Stimulated activated CD4-positive, alpha-beta T cell treated with anti-CD3 and anti-CD28 coated beads, Interleukin-4, amount 100 ng/mL, for 48 hours (primary cell): ENCODE results near the gene KIF11.
A peak's percentile ranks its signal among the peaks of the same experiment; 100 is the strongest.
"Not testable (repeated sequence)": the region's sequence is repeated elsewhere in the genome, so short reads cannot be mapped to it uniquely, and the experiment has no call there.

ENCODE experiments used
- DNase-seq, 2 donors: peaks; one replicate each; pipeline ENCODE4 v3.0.0-alpha.2; 2020; ENCODE audit warnings: low read depth in 2 of 2

KIF11 gene

DNA sequence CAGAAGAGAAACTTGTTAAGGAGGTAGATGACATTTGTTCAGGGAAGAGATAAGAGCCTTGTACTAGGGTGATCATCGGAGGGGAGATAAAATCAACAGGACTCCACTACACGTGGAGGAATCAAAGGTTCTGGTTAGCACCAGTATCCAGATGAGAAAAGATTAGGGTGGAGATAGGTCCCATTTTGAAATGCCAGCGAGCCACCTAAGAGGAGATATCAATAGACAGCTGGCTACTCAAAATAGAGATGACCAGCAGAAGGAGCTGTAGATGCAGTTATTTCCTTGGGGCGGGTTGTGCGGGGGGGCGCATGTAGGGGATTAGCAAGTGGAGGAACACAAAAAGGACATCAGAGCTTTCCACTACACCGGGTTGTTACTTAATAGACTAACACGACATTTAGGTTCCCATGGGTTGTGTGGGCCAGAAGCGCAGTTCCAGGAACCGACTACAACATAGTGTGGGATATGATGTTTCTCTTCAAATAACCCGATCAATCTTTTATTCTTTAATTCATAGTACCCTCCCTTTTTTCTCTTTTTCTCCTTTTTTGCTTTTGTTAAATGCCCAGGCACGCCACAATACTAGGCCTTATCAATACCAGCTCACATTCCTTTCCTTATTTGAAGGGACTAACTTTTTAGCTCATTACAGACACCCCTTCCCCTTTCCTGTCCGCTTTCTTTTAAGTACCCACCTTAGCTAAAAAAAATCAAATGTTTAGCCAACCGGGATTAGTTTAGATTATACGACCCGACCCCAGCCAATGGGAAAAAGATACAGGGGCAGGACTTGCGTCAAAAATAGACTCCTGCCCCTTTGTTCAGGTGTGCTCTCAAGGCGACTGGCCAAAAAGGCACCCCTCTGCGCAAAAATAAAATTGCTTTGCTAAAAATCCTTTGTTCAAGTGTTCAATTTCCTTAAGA lies 2.0 kb upstream of the KIF11 start:
- DNase-seq: peak in 1 of 2 donors; percentile 3

DNA sequence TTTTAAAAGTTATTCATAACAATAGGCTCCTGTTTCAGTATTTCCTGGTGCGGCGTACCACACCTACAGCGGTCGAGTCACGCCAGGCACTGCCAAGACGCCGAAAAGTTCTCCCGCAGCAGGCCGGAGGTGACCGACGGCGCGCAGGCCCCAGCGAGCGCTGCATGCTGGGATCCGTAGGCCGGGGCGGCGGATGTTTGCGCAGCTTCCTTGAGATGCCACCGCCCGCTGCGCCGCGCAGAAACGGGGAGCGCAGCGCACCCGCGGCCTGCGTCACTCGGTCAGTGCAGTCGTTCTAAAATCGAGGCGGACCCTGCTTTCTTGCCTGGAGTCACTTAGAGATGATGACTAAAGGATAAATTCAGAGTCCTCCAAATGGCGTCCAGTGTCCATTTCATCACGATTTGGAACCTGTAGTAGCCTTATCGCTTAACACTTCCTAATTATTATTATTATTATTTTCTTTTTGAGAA lies 1.3 kb upstream of the KIF11 start:
- DNase-seq: peak; percentile 79 to 88

DNA sequence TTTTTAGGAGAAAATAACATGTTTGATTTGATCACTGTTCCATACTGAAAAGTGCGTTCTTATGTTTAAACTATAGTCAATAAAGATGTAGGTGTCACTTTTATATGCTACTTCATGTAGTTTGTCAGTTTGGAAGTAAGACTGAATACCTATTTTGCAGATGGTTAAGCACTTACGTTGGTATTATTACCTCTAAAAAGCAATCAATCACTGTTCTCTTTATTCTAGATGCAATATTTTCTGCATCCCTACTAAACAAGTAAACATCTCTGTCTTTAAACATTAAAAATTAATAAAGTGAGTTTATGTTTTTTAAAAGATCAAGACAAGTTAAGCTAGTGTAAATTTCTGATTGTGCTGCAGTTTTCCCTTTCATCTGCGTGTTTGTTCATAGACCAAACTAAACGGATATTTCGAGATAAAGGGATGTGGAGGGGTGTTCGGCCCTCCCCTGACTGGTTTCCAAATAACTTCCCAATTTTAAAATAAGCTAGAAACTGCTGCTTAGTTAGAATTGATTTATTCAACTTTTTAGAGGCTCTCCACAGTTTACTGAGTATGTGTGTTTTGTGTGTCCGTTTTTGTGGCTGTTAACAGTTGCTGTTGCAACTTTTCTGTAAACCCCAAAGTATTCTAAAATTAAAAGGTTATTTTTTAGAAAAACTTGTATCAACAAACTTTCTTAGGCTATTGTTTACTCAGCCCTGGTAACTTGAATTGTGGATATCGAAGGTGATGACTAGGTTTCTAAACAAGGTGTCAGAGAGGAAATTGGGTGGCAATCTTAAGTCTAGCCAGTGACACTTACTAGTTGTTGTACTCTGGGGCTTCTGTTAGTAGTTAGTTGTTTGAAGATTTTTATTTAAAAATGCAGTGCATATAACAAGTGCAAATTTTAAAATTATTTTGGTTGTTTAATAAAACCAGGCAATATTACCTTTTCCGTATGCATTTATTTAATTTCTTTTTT lies 974 bp downstream of the KIF11 start:
- DNase-seq: no peak

DNA sequence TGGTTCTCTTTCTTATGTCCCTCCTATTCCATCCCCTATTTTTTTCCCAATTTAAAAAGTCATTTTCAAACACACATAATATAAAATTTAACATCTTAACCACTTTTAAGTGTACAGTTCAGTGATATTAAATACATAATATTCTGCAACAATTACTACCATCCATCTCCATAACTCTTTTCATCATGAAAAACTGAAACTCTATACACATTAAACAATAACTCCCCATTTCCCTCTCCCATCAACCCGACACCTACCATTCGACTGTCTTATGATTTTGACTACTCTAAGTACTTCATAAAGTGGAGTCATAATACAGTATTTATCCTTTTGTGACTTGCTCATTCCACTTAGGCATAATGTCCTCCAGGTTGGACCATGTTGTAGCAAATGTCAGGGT lies 2.6 kb downstream of the KIF11 start:
- DNase-seq: no peak

DNA sequence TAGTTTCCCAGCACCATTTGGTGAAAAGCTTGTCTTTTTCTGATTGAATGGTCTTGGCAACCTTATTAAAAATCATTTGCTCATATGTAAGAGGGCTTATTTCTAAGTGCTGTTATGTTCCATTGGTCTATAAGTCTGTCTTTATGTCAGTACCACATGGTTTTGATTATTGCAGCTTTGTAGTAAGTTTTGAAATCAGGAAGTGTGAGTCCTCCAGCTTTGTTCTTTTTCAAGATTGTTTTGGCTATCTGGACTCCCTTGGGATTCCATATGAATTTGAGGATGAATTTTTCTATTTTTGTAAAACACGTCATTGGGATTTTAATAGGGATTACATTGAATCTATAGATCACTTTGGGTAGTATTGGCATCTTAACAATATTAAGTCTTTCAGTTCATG lies 5.4 kb downstream of the KIF11 start:
- DNase-seq: no peak

DNA sequence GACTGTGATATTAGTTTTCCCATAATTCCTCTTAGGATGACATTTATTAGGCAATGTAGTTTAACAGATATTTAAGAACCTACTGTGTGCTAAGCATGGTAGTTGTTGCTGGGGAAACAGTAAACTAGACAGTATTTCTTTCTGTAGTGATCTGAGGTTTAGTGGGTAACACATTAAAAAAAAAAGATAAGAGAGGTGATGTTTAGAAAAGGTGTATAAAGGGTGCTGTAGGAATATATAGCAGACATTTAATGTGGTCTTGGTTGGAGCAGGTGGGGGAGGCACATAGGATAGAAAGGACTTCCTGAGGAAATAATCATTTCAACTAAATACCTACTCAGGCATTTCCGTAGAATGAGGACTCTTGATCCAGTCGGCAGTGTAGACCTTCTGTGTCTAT lies 11.9 kb downstream of the KIF11 start:
- DNase-seq: no peak

DNA sequence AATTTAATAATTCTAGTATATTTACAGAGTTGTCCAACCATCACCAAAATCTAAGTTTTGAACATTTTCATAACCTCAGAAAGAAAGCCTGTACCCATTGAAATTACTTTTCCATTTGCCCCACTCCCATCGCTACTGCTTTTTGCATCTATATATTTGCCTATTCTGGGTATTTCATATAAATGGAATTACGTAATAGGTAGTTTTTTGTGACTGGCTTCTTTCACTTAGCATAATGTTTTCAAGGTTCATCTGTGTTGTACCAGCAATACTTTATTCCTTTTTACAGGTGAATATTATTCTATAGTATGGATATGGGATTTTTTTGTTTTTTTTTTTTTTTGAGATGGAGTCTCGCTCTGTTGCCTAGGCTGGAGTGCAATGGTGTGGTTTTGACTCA lies 22.6 kb downstream of the KIF11 start:
- no peak for DNase-seq

DNA sequence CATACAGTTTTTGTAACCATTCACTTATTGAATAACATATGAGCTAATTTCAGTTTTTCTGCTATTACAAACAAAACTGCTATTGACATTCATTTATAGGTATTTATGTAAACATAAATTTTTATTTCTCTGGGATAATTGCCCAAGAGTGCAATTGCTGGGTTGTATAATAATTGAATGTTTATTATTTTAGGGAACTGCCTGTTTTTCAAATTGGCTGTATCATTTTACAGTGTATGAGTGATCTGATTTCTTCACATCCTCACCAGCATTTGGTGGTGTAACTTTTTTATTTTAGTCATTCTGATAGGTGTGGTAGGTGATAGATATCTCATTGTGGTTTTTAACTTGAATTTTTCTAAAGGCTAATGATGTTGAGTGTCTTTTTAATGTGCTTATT lies 26.4 kb downstream of the KIF11 start:
- no peak for DNase-seq

DNA sequence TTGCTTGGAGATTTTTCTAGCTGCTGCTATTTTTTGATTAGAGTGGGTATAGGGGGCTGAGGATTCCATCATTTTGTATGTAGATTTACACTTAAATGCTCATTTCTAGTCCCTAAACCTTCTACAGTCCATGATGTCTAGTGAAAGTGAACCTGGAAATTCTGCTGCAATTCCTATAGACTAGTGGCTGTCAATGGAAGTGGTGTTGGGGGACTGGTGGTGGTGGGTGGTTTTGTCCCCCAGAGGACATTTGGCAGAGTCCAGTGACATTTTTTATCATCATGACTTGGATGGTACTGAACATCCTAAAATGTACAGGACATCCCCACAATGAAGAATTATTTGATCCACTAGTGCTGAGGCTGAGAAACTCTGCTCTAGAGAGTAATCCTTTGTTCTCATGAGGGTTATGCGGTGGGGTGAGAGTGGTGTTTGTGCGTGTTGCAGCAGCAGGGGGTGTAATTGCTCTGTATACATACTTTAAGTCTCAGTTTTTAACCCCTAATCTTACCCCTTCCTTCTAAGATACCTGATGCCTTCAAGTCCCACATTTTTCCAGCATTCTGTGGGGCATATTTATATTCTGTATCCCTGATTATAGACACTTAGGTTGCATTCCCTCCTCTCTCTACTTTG lies 35.0 kb downstream of the KIF11 start:
- no peak for DNase-seq

DNA sequence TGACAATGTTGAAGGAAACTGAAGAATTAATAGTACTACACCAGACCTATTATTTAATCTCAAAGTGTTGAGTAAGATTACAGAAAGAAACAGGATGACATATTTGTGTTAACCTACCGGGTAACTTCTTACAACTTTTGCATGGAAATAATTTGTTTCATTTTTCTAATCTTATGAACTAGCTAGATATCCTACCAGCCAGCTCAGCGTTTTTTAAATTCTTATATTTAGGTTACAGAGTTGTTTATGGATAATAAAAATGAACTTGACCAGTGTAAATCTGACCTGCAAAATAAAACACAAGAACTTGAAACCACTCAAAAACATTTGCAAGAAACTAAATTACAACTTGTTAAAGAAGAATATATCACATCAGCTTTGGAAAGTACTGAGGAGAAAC lies 37.0 kb downstream of the KIF11 start:
- DNase-seq: no peak

DNA sequence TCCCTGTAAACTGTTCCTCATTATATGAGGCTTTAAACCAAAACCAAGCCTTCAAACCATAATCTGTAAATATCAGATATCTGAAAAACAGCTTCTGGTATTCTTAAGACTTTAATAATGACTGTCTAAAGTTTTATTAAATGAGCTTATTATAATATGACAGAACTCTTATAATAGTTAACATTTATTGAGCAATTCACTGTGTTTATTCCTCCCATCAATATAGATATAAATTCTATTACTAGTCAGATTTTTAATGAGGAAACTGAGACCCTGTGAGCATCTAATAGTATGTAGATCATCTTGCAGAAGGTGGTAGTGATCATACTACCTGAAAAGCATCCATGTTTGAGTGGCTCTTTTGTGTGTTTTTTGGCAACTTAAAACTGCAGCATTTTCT lies 45.1 kb downstream of the KIF11 start:
- DNase-seq: no peak

DNA sequence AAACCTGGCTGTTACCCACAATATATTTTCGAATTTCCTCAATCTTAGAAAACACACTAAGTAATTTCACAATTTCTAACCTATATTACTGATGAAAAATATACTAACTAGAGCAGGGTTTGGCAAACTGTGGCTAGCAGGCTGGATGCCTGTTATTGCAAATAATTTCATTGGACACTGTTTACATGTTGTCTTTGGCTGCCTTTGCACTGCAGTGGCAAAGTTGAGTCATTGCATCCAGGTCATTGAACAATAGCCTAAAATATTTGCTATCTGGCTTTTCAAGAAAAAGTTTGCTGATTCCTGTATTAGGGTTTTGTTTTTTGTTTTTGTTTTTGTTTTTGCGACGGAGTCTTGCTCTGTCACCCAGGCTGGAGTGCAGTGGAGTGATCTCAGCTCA lies 47.2 kb downstream of the KIF11 start:
- no peak for DNase-seq

DNA sequence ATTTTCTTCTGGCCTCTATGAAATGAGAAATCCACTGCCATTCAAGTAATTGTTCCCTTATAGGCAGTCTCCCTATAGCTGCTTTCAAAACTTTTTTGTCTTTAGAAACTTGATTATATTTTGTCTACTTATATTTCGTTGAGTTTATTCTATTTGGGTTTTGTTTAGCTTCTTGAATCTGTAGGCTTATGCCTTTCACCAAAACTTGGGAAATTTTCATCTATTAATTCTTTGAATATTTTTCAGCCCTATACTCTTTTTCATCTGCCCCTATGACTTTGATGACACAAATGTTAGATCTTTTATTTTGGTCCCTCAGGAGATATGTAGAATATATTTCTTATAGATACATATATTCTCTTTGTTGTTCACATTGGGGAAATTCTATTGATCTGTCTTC lies 48.6 kb downstream of the KIF11 start:
- no peak for DNase-seq

DNA sequence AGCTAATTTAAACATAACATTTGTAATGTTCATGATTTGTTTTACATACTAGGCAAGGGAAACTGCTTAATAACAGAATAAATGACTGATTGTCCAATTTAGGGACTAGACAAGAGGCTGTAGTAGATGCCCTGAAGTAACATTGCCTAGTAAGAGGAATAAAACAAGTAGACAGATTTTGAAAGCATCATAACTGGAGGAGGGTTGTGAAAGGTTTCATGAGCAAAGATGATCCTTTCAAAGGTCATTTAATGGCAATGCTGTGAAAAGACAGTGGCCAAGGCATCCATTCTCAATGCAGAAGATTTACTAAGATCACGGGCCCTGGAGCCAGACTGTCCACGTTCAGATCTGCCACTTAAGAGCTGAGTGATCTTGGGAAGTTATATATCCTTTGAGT lies 52.0 kb downstream of the KIF11 start:
- no peak for DNase-seq

DNA sequence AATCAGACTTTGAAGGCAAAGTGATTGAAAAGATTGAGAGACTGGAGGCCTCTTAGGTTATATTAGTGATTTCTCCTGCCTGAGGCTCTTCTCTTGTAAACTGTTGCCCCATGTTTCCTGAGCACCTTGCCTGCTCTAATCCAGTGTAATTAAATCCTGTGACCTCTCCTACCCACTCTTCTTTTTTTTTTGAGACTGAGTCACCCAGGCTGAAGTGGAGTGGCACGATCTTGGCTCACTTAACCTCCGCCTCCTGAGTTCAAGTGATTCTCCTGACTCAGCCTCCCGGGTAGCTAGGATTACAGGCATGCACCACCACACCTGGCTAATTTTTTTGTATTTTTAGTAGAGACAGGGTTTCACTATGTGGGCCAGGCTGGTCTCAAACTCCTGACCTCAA lies 57.9 kb downstream of the KIF11 start:
- not testable (repeated sequence) for DNase-seq

DNA sequence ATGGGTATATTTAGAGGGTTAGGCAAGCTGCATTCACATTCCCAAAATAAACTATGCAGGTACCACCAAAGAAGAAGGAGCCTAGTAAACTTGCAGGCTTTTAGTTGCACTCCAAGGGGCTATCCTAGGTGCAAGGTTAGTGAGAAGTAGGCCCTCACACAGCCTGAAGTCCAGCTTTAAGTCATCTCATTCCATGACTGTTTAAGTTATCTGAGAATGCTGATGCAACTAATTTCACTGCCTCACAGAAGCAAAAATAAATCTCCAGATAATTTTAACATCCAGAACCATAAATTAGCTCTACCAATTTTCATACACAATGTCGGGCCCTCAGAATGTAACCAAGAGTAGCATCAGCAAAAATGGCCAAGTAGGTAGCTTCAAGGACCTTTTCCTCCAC lies 62.5 kb downstream of the KIF11 start:
- DNase-seq: no peak

DNA sequence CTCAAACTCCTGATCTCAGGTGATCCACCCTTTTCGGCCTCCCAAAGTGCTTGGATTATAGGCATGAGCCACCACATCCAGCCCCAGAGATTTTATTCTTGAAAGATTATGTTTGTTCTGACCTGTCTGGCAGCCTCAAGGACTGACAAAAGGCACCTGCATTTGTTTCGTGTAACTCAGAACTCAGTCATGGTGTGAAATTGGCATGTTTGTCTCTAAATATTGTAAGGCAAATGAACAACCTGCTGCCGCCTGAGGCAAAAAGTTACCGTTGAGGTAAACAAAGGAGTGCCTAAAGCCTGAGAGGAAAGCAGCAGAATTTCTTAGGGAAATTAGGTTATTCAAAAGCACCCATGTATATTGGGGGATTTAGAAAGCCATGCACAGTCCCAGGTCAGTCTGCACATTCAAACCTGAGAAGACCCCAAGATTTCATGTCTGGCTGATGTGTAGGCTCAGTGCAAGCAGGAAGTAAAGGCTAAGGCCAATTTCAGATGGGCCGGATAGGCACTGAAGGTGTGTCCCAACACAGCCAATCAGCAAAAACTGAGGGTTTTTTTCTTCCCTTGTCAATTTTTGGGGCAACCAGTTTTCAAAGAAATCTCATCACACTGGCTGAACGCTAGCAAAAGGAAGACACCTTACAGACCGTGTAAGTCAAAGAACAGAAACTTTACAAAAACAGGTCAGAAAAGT lies 63.5 kb downstream of the KIF11 start:
- no peak for DNase-seq

DNA sequence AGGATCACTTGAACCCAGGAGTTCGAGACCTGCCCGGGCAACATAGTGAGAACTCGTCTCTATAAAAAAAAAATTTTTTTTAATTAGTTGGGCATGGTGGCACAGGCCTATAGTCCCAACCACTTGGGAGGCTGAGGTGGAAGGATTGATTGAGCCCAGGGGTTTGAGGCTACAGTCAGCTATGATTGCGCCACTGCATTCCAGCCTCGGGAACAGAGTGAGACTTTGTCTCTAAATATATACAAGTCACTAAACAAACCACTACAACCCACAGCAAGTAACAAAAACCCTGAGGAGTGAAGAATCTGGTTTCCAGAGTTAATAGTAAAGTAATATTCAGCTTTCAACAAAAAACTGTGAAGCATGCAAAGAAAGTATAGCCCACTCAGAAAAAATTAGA lies 64.1 kb downstream of the KIF11 start:
- no peak for DNase-seq

DNA sequence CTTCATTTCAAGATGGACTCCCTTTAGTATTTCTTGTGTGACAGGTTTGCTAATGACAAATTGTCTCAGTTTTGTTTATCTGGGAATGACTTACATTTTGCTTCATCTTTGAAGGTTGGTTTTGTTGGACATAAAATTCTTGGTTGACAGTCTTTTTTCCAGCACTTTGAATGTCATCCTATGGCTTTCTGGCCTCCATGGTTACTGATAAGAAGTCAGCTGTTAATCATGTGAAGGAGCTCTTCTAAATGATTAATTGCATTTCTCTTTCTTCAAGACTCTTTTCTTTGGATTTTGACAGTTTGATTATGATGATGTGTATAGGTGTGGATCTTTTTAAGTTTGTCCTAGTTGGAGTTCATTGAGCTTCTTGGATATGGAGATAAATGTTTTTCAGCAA lies 69.9 kb downstream of the KIF11 start:
- no peak for DNase-seq

DNA sequence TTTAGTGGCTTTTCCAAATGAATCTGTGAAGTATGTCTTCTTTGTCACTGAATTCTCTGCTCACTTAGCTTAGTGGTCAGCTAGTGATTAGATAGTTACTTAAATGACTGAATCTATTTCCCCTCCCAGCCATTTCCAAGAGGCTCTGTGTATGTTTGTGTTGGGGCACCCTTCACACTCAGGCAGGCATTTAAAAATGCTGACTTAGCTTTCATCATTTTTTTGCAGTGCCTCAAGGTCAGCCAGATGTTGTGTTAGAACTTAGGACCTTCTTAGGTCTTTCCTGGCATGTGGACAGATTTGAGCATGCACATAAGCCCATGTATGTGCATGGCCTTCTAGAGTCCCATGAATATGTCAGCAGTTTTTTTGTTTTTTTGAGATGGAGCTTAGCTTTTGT lies 71.4 kb downstream of the KIF11 start:
- DNase-seq: no peak

DNA sequence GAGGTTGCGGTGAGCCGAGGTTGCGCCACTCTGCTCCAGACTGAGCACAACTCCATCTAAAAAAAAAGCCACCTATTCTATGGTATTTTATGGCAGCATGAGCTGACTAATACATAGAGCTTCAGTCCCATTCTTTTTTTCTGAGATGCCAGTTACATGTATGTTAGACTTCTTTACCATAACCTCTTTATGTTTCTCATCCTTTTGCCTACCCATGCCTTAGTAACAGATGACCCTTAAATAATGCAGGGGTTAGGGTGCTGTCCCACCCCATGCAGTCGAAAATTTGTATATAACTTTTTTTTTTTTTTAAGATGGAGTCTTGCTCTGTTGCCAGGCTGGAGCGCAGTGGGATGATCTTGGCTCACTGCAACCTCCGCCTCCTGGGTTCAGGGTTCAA lies 74.1 kb downstream of the KIF11 start:
- DNase-seq: no peak

DNA sequence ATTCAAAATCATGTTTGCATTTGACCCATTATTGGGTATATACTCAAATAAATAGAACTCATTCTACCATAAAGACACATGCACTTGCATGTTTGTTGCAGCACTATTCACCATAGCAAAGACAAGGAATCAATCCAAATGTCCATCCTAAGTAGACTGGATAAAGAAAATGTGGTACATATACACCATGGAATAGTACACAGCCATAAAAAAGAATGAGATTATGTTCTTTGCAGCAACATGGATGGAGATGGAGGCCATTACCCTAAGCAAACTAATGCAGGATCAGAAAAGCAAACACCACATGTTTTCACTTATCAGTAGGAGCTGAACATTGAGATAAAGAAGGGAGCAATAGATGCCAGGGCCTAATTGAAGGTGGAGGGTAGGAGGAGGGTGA lies 84.8 kb downstream of the KIF11 start:
- DNase-seq: no peak
